Activated CD4-positive, alpha-beta T cell treated with anti-CD3 and anti-CD28 coated beads for 36 hours (primary cell): ENCODE data around the gene LHX8. TPM values are rescaled to one million over a fixed set of nuclear protein-coding genes. Genes with fewer than 3 reads are reported as not detected.

Experiments
- ATAC-seq: fragments of 200-7000 bp; cut with Tn5 transposase; one replicate; pipeline ENCODE4 v1.10.0; 2021; ENCODE audit warnings: mild to moderate bottlenecking, moderate library complexity
- CTCF ChIA-PET: fragments of 350-600 bp; sonication (Branson Sonifier 250); formaldehyde crosslinking; loops from one replicate; lab custom pipeline; 2021; ENCODE audit warnings: antibody characterized with exemption; lab: Charles Lee
- POLR2A ChIA-PET: fragments of 350-600 bp; sonication (Branson Sonifier 250); formaldehyde crosslinking; loops from one replicate; lab custom pipeline; 2021; ENCODE audit warnings: antibody characterized with exemption, inconsistent platforms; lab: Charles Lee
- DNase-seq: peaks from one replicate; pipeline ENCODE4 v3.0.0-alpha.2; 2020
- H3K27ac Mint-ChIP-seq: one replicate; pipeline ENCODE4 v1.8.0; 2021; ENCODE audit warnings: mixed read lengths
- H3K27me3 Mint-ChIP-seq: one replicate; pipeline ENCODE4 v1.8.0; 2021; ENCODE audit warnings: mixed read lengths
- H3K36me3 Mint-ChIP-seq: one replicate; pipeline ENCODE4 v1.8.0; 2021; ENCODE audit warnings: low read depth, mixed read lengths
- H3K4me1 Mint-ChIP-seq: one replicate; pipeline ENCODE4 v1.8.0; 2021; ENCODE audit warnings: mixed read lengths
- H3K4me3 Mint-ChIP-seq: one replicate; pipeline ENCODE4 v1.8.0; 2021; ENCODE audit warnings: mild to moderate bottlenecking, moderate library complexity, mixed read lengths
- H3K9me3 Mint-ChIP-seq: one replicate; pipeline ENCODE4 v1.8.0; 2021; ENCODE audit warnings: low read depth, mixed read lengths
- intact Hi-C, 2 experiments: fragments of 100-400 bp; cut with DNase I in 1 of 2; cut with micrococcal nuclease in 1 of 2; formaldehyde crosslinking; loops; one replicate each; pipeline versions ENCODE4 v1.14.2 to v1.15.1; 2022 to 2024; cut with DNase I, micrococcal nuclease
- total RNA-seq, 2 experiments: library from RNA; stranded (reverse); gene quantifications; one replicate each; pipeline ENCODE4 v1.2.3, GENCODE V29; 2021

The LHX8 gene
- total RNA-seq, 2 experiments from 2014 or later, result not detected

DNA sequence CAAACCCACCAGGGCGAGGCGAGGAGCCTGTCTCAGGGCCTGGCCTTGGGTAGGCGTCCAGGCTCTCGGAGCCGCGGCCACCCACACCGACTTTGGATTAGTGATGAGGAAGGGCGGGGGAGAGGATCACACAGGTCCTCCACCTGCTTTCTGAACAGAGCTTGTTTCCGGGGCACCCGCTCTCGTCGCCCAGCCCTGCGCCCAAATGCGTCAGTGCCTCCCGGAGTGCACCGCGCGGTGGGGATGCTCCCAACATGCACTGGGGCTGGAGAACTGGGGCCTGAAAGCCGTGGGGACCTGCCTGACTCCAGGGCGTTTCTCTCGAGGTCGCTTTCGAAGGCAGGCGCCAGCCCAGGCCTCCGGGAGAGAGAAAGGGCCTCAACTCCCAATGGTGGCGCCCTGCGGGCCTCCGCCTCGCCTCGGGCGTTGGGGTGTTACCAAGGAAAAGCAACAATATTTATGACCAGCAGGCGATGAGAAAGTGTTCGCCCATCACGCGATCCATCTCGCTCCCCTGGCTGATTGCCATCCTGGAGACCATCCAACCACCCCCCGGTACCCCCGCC, 8.9 kb upstream of the LHX8 start:
- Mint-ChIP-seq H3K27me3 (peaks cover 46% of the 10 kb centered on the region), H3K27ac (no peak overlapping the region), H3K36me3 (no peaks in the 10 kb centered on the region), H3K4me1 (no peaks in the 10 kb centered on the region), H3K4me3 (no peak overlapping the region), H3K9me3 (no peaks in the 10 kb centered on the region)
- intact Hi-C loops, result loop anchor here in 1 of 2 experiments (5.0 kb wide), 1 partner anchor 353 kb away; no protein-coding TSS in a partner anchor
- ATAC-seq, result no peak
- CTCF ChIA-PET, result no interaction called here
- no peak for DNase-seq
- POLR2A ChIA-PET, result no interaction called here

DNA sequence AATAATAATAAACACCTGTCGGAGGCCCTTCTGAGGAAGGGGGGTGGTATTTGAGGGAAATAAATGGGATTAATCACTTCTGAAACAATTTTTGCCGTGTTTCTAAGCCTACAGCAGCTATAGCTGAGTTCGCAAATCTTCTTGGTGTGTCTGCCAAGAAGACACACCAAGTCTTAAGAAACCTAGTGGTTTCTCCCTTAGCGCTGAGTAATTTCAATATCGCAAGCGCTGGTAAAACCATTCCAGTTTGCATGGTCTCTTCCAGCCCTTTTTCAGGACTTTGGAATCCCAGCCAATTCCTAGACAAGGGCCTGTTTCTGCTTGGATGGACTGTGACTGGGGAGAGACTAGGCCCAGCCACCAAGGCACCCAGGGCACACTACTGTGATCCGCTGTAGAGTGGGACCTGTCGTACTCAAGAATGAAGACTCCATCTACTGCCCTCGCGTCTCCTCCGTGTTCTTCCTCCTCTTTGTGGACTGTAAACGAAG, 7.5 kb upstream of the LHX8 start:
- Mint-ChIP-seq H3K4me1 (no peaks in the 10 kb centered on the region), H3K9me3 (no peaks in the 10 kb centered on the region), H3K4me3 (no peak overlapping the region), H3K36me3 (no peaks in the 10 kb centered on the region), H3K27ac (no peak overlapping the region), H3K27me3 (peaks cover 57% of the 10 kb centered on the region)
- intact Hi-C loops, result loop anchor here in 1 of 2 experiments (5.0 kb wide), 1 partner anchor 354 kb away; no protein-coding TSS in a partner anchor
- POLR2A ChIA-PET, result no interaction called here
- ATAC-seq, result no peak
- CTCF ChIA-PET, result interaction anchor here (0.5 kb wide), 1 partner anchor 553 kb away, joined by 4 read pairs; no protein-coding TSS in a partner anchor
- no peak for DNase-seq

DNA sequence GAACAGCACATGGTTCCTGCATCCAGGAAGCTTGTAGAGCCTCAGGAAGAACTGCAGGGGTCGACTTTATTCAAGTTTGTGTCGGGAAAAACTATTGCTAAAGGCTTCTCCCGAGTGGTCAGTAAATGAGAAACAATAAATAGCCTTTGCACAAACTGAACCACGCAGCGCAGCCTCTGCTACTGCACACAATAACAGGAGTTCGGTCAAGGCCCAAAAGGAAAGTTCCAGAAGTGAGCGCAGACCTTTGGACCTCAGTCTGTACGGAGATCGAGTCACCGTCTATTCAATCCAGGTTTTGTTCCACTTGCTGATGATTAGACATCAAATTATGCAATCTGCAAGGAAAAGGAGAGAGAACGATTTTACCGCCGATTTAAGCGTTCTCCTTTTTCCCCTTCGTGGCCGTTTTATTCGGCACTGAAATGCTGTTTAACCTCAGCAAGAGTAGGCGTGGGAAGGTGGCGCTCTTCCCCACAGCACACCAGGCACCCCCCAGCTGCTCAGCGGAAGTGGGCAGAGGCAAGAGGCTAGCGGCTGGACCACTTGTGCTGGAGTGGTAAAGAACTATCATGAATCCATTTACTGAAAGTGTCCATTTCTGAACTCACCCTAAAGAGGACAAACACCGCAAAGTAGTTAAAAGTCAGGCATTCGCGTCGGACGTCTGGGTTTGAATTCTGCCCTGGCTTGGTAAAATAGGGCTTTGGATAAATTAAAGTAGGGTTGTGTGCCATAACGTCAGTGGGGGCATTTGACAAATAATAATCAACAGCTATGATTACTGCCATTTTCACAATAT, 6.1 kb upstream of the LHX8 start:
- ATAC-seq (no peak), DNase-seq (no peak)
- no peaks in the 10 kb centered on the region for H3K36me3 Mint-ChIP-seq
- H3K27me3 Mint-ChIP-seq, result peaks cover 71% of the 10 kb centered on the region
- H3K9me3 Mint-ChIP-seq, result no peaks in the 10 kb centered on the region
- H3K27ac Mint-ChIP-seq, result no peak overlapping the region
- no peak overlapping the region for H3K4me3 Mint-ChIP-seq
- ChIA-PET CTCF (interaction anchor here (0.5 kb wide), 1 partner anchor 76 kb away, joined by 3 read pairs; no protein-coding TSS in a partner anchor), POLR2A (no interaction called here)
- intact Hi-C loops, result loop anchor here in 1 of 2 experiments (5.0 kb wide), 1 partner anchor 356 kb away; no protein-coding TSS in a partner anchor
- no peaks in the 10 kb centered on the region for H3K4me1 Mint-ChIP-seq

DNA sequence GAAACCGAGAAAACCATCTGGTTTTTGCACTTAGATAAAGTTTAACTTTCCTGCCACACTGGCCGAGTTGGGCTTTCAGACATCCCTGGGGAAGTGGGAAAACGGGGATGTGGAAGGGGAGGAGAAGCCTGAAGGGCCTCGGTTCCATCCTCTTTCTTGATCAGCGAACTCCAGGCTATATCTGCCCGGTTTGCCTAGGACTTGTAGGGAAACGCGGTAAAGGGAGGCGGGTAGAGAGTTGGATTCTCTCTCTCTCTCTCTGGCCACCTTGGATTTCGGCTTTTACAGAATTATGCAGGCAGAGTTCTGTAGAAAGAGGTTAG, 4.6 kb upstream of the LHX8 start:
- H3K27me3 Mint-ChIP-seq, result peaks cover 80% of the 10 kb centered on the region
- no peak overlapping the region for H3K27ac Mint-ChIP-seq
- intact Hi-C loops, result loop anchor here in 1 of 2 experiments (5.0 kb wide), 1 partner anchor 357 kb away; no protein-coding TSS in a partner anchor
- DNase-seq (no peak), ATAC-seq (no peak)
- CTCF ChIA-PET, result no interaction called here
- POLR2A ChIA-PET, result no interaction called here
- no peak overlapping the region for H3K4me3 Mint-ChIP-seq
- H3K4me1 Mint-ChIP-seq, result peaks cover 3% of the 10 kb centered on the region
- H3K9me3 Mint-ChIP-seq, result no peaks in the 10 kb centered on the region
- no peaks in the 10 kb centered on the region for H3K36me3 Mint-ChIP-seq

DNA sequence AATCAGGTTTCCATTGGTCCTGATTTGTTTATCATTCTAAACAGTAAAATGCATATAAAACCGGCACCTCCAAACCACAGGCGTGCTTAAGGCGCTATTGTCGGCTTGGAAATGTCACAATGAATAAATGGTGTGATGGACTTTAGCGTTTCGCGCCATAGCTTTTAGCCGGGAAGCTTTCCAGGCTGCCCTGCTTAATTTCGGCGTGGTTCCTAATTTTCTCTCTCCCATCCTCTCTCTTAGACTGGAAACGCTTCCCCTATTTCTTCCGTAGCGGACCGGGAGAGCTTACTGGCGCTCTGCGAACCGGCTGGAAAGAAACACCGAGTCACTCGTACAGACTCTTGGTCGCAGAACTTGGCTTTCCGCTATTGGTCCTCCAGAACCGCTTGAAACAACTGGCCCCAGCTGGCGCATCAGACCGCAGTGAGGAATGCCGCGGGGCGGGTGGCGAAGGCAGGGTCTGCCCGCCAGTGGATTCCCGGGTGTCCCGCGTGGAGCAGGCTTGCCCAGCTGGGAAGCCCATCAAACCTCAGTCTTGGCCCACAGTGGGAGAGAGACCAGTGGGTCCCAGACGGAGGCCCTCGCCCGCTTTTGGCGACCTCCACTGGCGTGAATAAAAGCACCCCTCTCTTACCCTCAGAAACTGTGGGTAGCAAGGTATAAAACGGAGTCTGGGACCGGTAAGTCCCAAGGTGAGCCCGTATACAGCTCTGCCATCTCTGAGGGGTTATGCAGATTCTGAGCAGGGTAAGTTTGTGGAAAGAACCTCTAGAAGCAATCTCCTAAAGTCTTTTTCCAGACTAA, 4.0 kb upstream of the LHX8 start:
- Mint-ChIP-seq H3K27ac (no peak overlapping the region), H3K4me3 (no peak overlapping the region), H3K4me1 (peaks cover 8% of the 10 kb centered on the region), H3K27me3 (peaks cover 81% of the 10 kb centered on the region), H3K9me3 (no peaks in the 10 kb centered on the region), H3K36me3 (no peaks in the 10 kb centered on the region)
- POLR2A ChIA-PET, result no interaction called here
- CTCF ChIA-PET, result interaction anchor here (0.7 kb wide), 1 partner anchor 100 kb away, joined by 3 read pairs; no protein-coding TSS in a partner anchor
- intact Hi-C loops, result loop anchor here in 1 of 2 experiments (5.0 to 10.0 kb wide), 2 partner anchors 358 to 485 kb away; partner anchors contain the start of gene SLC44A5
- DNase-seq (no peak), ATAC-seq (no peak)

DNA sequence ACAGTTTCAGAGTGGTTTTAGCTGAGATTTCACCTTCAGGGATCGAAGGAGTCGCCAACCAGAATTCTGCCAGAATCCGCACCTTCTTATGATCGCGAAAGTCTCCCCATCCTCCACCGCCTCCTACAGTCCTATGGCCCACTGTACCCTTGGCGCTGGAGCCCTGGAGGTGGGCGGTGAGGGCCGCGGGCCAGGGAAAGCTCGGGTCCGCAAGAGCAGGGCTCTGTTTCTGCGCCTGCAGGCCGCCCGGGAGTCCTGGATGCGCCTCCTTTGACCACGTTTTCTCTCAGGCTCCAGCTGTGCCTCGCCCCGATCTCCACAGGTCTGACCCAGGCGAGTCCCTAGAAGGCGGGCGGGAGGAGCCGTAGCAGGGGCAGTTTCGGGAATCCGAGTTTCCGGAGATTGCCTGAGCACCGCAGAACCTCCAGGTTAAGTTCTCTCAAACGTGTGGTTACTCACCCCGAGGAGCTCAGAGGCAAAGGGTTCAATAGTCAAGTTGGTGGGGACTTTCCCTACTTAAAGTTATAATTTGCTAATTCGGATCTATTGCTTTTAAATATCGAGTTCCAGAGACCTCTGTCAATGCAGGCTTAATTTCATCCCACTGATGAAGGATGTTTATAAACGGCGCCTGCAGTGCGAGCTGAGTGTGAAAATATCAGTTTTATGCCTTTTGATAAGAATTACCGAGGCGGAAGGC, 3.2 kb upstream of the LHX8 start:
- peaks cover 84% of the 10 kb centered on the region for H3K27me3 Mint-ChIP-seq
- no peak overlapping the region for H3K4me3 Mint-ChIP-seq
- ChIA-PET CTCF (interaction anchor here (0.7 to 1.0 kb wide), 2 partner anchors 99 to 359 kb away, joined by 3 read pairs; no protein-coding TSS in a partner anchor), POLR2A (no interaction called here)
- DNase-seq, result no peak
- H3K4me1 Mint-ChIP-seq, result peaks cover 12% of the 10 kb centered on the region
- ATAC-seq, result no peak
- H3K9me3 Mint-ChIP-seq, result no peaks in the 10 kb centered on the region
- no peak overlapping the region for H3K27ac Mint-ChIP-seq
- H3K36me3 Mint-ChIP-seq, result no peaks in the 10 kb centered on the region
- intact Hi-C loops, result loop anchor here in 1 of 2 experiments (10.0 kb wide), 1 partner anchor 484 kb away; the partner anchor contains the start of gene SLC44A5

DNA sequence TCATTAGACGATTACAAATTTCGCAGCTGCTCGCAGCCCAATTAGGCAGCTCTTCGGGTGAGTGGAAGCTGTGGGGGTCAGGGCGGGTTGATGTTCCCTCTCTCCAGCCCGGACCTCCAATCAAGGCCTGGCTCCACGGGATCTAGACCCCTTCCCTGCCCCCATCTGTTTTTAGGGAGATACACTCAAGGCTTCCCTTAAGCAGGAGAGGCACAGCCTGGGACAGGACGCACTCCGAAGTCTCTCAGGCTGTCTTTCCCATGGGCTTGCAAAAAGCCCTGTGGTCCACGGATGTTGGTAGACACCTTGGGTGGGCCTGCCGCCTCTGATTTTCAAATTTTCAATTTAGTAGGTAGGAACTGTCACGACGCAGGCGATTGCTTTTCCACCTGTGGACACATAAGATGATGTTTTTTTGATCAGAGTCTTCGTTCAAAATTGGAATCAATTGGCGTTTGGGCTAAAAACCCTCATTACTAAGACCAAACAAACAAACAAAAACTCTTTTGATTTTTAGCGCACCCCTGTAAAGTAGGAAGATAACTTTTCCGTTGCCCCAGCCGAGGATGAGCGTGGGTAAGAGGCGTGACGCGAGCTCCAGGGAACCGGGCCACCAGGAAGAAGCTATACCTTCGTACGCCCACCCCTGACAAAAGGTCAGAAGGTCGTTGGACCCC, 2.5 kb upstream of the LHX8 start:
- Mint-ChIP-seq H3K9me3 (no peaks in the 10 kb centered on the region), H3K4me1 (peaks cover 12% of the 10 kb centered on the region), H3K36me3 (no peaks in the 10 kb centered on the region), H3K27ac (no peak overlapping the region), H3K27me3 (peaks cover 88% of the 10 kb centered on the region), H3K4me3 (no peak overlapping the region)
- CTCF ChIA-PET, result interaction anchor here (0.6 to 1.0 kb wide), 2 partner anchors 25 to 360 kb away, joined by 3 to 4 read pairs; no protein-coding TSS in a partner anchor
- DNase-seq (no peak), ATAC-seq (no peak)
- POLR2A ChIA-PET, result no interaction called here
- intact Hi-C loops, result loop anchor here in 1 of 2 experiments (10.0 kb wide), 1 partner anchor 483 kb away; the partner anchor contains the start of gene SLC44A5

DNA sequence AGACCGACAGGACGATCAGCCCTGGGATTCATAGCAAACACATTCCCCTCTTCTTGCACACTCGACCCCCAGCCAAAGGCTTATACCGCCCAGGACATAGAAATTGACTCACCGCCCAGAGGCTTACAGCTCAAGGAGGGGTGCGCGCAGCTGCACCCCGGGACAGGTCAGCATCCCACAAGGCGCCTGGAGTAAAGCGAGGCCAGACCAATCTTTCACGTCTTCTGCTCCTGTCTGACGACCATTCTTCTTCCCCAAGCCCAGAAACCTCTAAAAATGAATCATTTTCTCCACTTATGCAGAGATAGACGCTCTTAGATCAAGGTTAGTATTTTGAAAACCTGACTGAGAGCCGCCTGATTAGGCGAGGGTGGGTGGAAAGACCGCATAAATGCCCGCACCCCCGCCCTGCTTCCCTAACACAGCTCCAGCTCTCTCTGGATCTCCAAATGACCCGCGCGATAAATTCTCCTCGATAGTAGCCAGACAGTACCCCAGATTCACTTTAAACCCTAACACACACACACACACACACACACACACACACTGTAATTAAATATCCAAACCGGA, 1.9 kb upstream of the LHX8 start:
- Mint-ChIP-seq H3K4me3 (no peak overlapping the region), H3K4me1 (peaks cover 12% of the 10 kb centered on the region), H3K27ac (no peak overlapping the region), H3K9me3 (no peaks in the 10 kb centered on the region), H3K27me3 (peaks cover 85% of the 10 kb centered on the region), H3K36me3 (no peaks in the 10 kb centered on the region)
- intact Hi-C loops, result loop anchor here in 1 of 2 experiments (10.0 kb wide), 1 partner anchor 482 kb away; the partner anchor contains the start of gene SLC44A5
- CTCF ChIA-PET, result interaction anchor here (0.6 kb wide), 1 partner anchor 25 kb away, joined by 4 read pairs; no protein-coding TSS in a partner anchor
- ATAC-seq (no peak), DNase-seq (no peak)
- POLR2A ChIA-PET, result no interaction called here

DNA sequence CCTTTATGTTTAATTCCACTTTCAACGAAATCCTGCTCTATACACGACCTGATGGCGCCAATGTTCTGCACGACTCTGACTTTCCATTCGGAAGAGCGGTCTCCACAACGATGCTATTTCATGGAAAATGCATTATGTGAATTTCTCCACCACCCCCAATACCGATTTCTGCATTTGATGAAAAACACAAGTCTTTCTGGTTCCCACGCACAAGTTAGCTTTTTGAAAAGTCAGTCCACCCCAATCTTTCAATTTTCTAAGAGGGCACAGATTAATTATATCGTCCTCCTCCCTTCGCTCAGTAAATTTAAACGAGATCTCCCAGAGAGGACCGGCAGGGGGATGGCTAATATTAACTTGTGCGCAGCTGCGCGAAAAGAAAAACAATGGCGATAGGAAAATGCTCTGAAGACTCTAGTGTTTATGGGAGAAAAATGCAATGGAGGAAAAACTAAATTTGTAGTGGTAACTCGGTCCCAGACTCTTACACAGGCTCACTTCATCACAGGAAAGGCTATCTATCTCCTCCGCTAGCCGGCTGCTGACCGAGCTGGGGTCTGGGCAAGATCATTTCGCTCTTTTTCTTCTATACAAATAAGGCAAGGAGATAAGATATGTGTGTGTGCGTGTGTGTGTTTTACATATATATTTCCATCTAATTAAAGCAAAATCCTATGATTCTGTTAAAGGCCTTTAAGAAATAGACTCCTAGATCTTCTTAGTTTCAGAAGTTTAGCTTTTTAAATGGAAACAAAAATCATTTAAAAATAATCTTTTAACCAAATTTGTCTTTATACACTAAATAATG, 1.2 kb upstream of the LHX8 start:
- H3K36me3 Mint-ChIP-seq, result no peaks in the 10 kb centered on the region
- peaks cover 85% of the 10 kb centered on the region for H3K27me3 Mint-ChIP-seq
- peaks cover 12% of the 10 kb centered on the region for H3K4me1 Mint-ChIP-seq
- POLR2A ChIA-PET, result no interaction called here
- no peaks in the 10 kb centered on the region for H3K9me3 Mint-ChIP-seq
- H3K27ac Mint-ChIP-seq, result no peak overlapping the region
- intact Hi-C loops, result loop anchor here in 1 of 2 experiments (10.0 kb wide), 1 partner anchor 482 kb away; the partner anchor contains the start of gene SLC44A5
- no peak for ATAC-seq
- no peak for DNase-seq
- no peak overlapping the region for H3K4me3 Mint-ChIP-seq
- CTCF ChIA-PET, result interaction anchor here (0.7 kb wide), 1 partner anchor 96 kb away, joined by 3 read pairs; no protein-coding TSS in a partner anchor
